HL-60 (cell line): ENCODE measurements around the gene ACTR3C.

Experiments used
- CTCF ChIP-seq: IDR thresholded peaks from one replicate; pipeline ENCODE4 v1.5.1; 2011; ENCODE audit warnings: low read length, control low read depth, inconsistent platforms; ENCODE audit not compliant: insufficient read depth
- GABPA ChIP-seq: IDR thresholded peaks from 2 replicates; pipeline ENCODE4 v1.6.1; 2012; ENCODE audit warnings: low read depth
- POLR2AphosphoS5 ChIP-seq: IDR thresholded peaks from 2 replicates; pipeline ENCODE4 v1.6.1; 2012; ENCODE audit warnings: low read depth
- REST ChIP-seq: IDR thresholded peaks from 2 replicates; pipeline ENCODE4 v1.6.1; 2012; ENCODE audit warnings: low read depth; ENCODE audit not compliant: insufficient replicate concordance
- SPI1 ChIP-seq: IDR thresholded peaks from 2 replicates; pipeline ENCODE4 v1.6.1; 2012; ENCODE audit warnings: low read depth, mild to moderate bottlenecking, borderline replicate concordance

GRCh38 chr7:150314639-150315239 lies 8.6 kb downstream of the ACTR3C start:
- TF ChIP-seq CTCF (no peak), POLR2AphosphoS5 (no peak), REST (no peak), SPI1 (no peak), GABPA (no peak)
